SH-SY5Y (cell line): ENCODE results near the gene CASP3.

Source experiments
- GATA2 ChIP-seq: IDR thresholded peaks from 2 replicates; pipeline ENCODE4 v1.6.1; 2011; ENCODE audit warnings: mild to moderate bottlenecking, low read depth, low read length
- GATA3 ChIP-seq: IDR thresholded peaks from 2 replicates; pipeline ENCODE4 v1.6.1; 2011; ENCODE audit warnings: low read depth, mild to moderate bottlenecking, low read length, moderate library complexity

DNA sequence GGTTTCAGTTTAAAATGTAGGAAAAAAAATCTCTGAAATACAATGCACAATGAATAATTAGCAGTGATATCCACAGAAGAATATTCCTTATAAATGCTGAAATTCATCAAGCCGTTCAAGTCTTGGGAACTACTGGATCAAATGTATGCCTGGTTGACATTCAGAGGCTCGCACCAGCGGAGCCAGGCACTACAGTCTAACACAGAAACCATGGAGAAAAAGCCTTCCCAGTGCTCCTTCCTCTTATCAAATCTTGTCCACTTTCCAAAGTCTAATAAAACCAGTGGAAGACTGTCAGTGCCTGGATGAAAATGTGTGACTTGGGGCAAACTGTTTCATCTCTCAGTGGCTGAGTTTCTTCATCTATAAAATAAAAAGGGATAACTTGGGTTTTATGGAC, 48.7 kb upstream of the CASP3 start:
- no peak for TF ChIP-seq GATA2
- TF ChIP-seq GATA3: no peak
